ENCODE measurements around the gene LCN2. TPM values are rescaled to one million over a fixed set of nuclear protein-coding genes. Genes with fewer than 3 reads are reported as not detected.

The LCN2 gene
- total RNA-seq, 4 donors from 2014 or later, result 0.58 to 222 (median 1.4) TPM; not detected in 1

- Histone ChIP-seq H3K4me3 (no peak overlapping the region), H3K4me1 (peaks cover 0 to 13% (median 6%) of the 10 kb centered on the region in 3 donors), H3K27me3 (no peaks in the 10 kb centered on the region), H3K27ac (no peak overlapping the region), H3K9me3 (no peaks in the 10 kb centered on the region), H3K36me3 (peaks cover 0 to 78% of the 10 kb centered on the region in 2 donors)
- no peak for TF ChIP-seq EP300 (IDR thresholded peaks at IDR 0.05)
- TF ChIP-seq POLR2A (IDR thresholded peaks at IDR 0.05), result no peak
- no peak for TF ChIP-seq POLR2AphosphoS5 (IDR thresholded peaks at IDR 0.05)
- no peak for TF ChIP-seq CTCF (IDR thresholded peaks at IDR 0.05)
- ATAC-seq, result no peak
- WGBS, 2 donors (ENCODE audit: low coverage in 1 of 2), result 86 to 100% methylated on average over 4 to 11 of the region's 11 CpGs
Observed at GRCh38 chr9:128185979-128186965, 37.0 kb downstream of the LCN2 start.

GRCh38 chr9:128187361-128187760, 38.1 kb downstream of the LCN2 start:
- Histone ChIP-seq H3K27ac (no peak overlapping the region), H3K27me3 (no peaks in the 10 kb centered on the region), H3K9me3 (no peaks in the 10 kb centered on the region), H3K4me3 (no peak overlapping the region), H3K4me1 (peaks cover 0 to 19% (median 6%) of the 10 kb centered on the region in 3 donors), H3K36me3 (peaks cover 0 to 77% of the 10 kb centered on the region in 2 donors)
- WGBS, 2 donors (ENCODE audit: low coverage in 1 of 2), result 87 to 100% methylated on average over 2 of the region's 2 CpGs
- TF ChIP-seq EP300 (IDR thresholded peaks at IDR 0.05) (no peak), POLR2AphosphoS5 (IDR thresholded peaks at IDR 0.05) (no peak), POLR2A (IDR thresholded peaks at IDR 0.05) (no peak), CTCF (IDR thresholded peaks at IDR 0.05) (no peak)
- no peak for ATAC-seq

- ATAC-seq, result no peak
- TF ChIP-seq CTCF (IDR thresholded peaks at IDR 0.05), result no peak
- TF ChIP-seq EP300 (IDR thresholded peaks at IDR 0.05), result no peak
- TF ChIP-seq POLR2AphosphoS5 (IDR thresholded peaks at IDR 0.05), result no peak
- TF ChIP-seq POLR2A (IDR thresholded peaks at IDR 0.05), result no peak
- Histone ChIP-seq H3K4me1 (peaks cover 0 to 28% (median 9%) of the 10 kb centered on the region in 3 donors), H3K9me3 (no peaks in the 10 kb centered on the region), H3K27ac (no peak overlapping the region), H3K36me3 (peaks cover 0 to 68% of the 10 kb centered on the region in 2 donors), H3K27me3 (no peaks in the 10 kb centered on the region), H3K4me3 (no peak overlapping the region)
- WGBS, 2 donors (ENCODE audit: low coverage in 1 of 2), result 14 to 54% methylated on average over 1 of the region's 1 CpG
Observed at GRCh38 chr9:128188209-128188608, 39.0 kb downstream of the LCN2 start.

GRCh38 chr9:128190013-128190412, 40.8 kb downstream of the LCN2 start:
- TF ChIP-seq CTCF (IDR thresholded peaks at IDR 0.05) (no peak), EP300 (IDR thresholded peaks at IDR 0.05) (no peak), POLR2AphosphoS5 (IDR thresholded peaks at IDR 0.05) (no peak), POLR2A (IDR thresholded peaks at IDR 0.05) (no peak)
- H3K4me1 ChIP-seq, result peaks cover 0 to 29% (median 9%) of the 10 kb centered on the region in 3 donors
- WGBS, 2 donors (ENCODE audit: low coverage in 1 of 2), result 100% methylated on average over 1 of the region's 2 CpGs; no CpG with 5 or more reads in 1 of the 2 donors
- no peaks in the 10 kb centered on the region for H3K27me3 ChIP-seq
- no peak overlapping the region for H3K27ac ChIP-seq
- peak overlapping the region in 1 of 2 donors; percentile 94 for H3K4me3 ChIP-seq
- no peak for ATAC-seq
- H3K9me3 ChIP-seq, result no peaks in the 10 kb centered on the region
- peaks cover 0 to 50% of the 10 kb centered on the region in 2 donors for H3K36me3 ChIP-seq
